K562 (cell line): ENCODE data around the gene ATXN7L1. TPM values are rescaled to one million over a fixed set of nuclear protein-coding genes. Genes with fewer than 3 reads are reported as not detected.

Source experiments
- CHD4 ChIP-seq: fragments of 200-600 bp; sonication (generic); IDR thresholded peaks from 3 replicates; pipeline ENCODE4 v1.6.1; 2012; ENCODE audit warnings: low read depth, mild to moderate bottlenecking, mixed read lengths, low read length, inconsistent platforms; ENCODE audit not compliant: insufficient read depth, insufficient replicate concordance, poor library complexity, severe bottlenecking
- ELF1 ChIP-seq: fragments of 200-800 bp; sonication (Bioruptor generic); IDR thresholded peaks from 2 replicates; pipeline ENCODE4 v1.6.1; 2016; ENCODE audit warnings: missing genetic modification characterization, missing compliant biosample characterization
- HMG20A ChIP-seq: fragments of 450-650 bp; formaldehyde crosslinking; conservative IDR thresholded peaks from 2 replicates; pipeline ENCODE4 v1.4.0; 2020; ENCODE audit warnings: mild to moderate bottlenecking, mixed read lengths
- IRF2 ChIP-seq: sonication (generic); formaldehyde crosslinking; IDR thresholded peaks from 2 replicates; pipeline ENCODE4 v1.8.1; 2022; ENCODE audit warnings: mild to moderate bottlenecking, missing genetic modification reagents
- JUNB ChIP-seq: fragments of 450-650 bp; formaldehyde crosslinking; conservative IDR thresholded peaks from 2 replicates; pipeline ENCODE4 v1.4.0; 2020; ENCODE audit warnings: mild to moderate bottlenecking
- MYNN ChIP-seq, 2 experiments: sonication (generic); formaldehyde crosslinking in 1 of 2; IDR thresholded peaks; 2 replicates each; pipeline versions ENCODE4 v1.5.0 to v1.6.1; 2016 to 2020; ENCODE audit warnings: antibody characterized with exemption in 1 of 2, missing genetic modification reagents in 1 of 2
- SIN3A ChIP-seq, 2 experiments: fragments of 150-350 bp in 1 of 2; IDR thresholded peaks; 2 replicates each; pipeline ENCODE4 v1.6.1; 2011 to 2016; ENCODE audit warnings: borderline replicate concordance in 2 of 2, low read depth in 2 of 2, low read length in 2 of 2, mild to moderate bottlenecking in 2 of 2, moderate library complexity in 2 of 2; ENCODE audit not compliant: control insufficient read depth in 1 of 2
- SOX6 ChIP-seq: fragments of 450-650 bp; IDR thresholded peaks from 2 replicates; pipeline ENCODE4 v1.6.1; 2014; ENCODE audit warnings: mild to moderate bottlenecking
- SP1 ChIP-seq: sonication (generic); formaldehyde crosslinking; IDR thresholded peaks from 2 replicates; pipeline ENCODE4 v1.8.1; 2022; ENCODE audit warnings: mild to moderate bottlenecking, missing genetic modification reagents
- SREBF2 ChIP-seq: sonication (generic); formaldehyde crosslinking; IDR thresholded peaks from 2 replicates; pipeline ENCODE4 v1.4.0; 2020; ENCODE audit warnings: mild to moderate bottlenecking, missing genetic modification reagents
- SUPT5H ChIP-seq: fragments of 450-650 bp; IDR thresholded peaks from 2 replicates; pipeline ENCODE4 v1.6.1; 2016
- ZFP1 ChIP-seq: fragments of 450-650 bp; formaldehyde crosslinking; IDR thresholded peaks from 2 replicates; pipeline ENCODE4 v1.4.0; 2020; ENCODE audit warnings: mild to moderate bottlenecking, mixed read lengths
- ZNF24 ChIP-seq: fragments of 450-650 bp; IDR thresholded peaks from 2 replicates; pipeline ENCODE4 v1.6.1; 2016
- ZNF589 ChIP-seq: fragments of 200-800 bp; sonication (Bioruptor generic); IDR thresholded peaks from 2 replicates; pipeline ENCODE4 v1.6.1; 2016; ENCODE audit warnings: low read depth, missing genetic modification characterization, missing compliant biosample characterization
- polyA plus RNA-seq, 8 experiments: library from polyadenylated mRNA; depleted of rRNA in 4 of 8; stranded (reverse) in 5 of 8; unstranded in 3 of 8; fragments of >200 nt; fragmentation: Nextera tagmentation in 2 of 8; fragmentation: Illumina TruSeq in 1 of 8; extraction: Ambion mirVana in 2 of 8; extraction: Trizol in 1 of 8; gene quantifications; 2 replicates each; pipeline versions ENCODE4 v1.2.1 to v1.2.3, GENCODE V29; 2011 to 2014; ENCODE audit warnings: inconsistent platforms in 1 of 8, missing spikeins in 1 of 8
- total RNA-seq, 7 experiments: library from RNA; depleted of rRNA in 6 of 7; stranded (reverse); fragments of >200 nt in 6 of 7; fragmentation: Illumina TruSeq in 2 of 7; extraction: Trizol in 2 of 7; gene quantifications; 2 replicates each; pipeline versions ENCODE4 v1.2.1 to v1.2.3, GENCODE V29; 2011 to 2021; ENCODE audit warnings: low replicate concordance in 1 of 7
- TF ChIP-seq, protein P1 (sequence below): fragments of 250-450 bp; sonication (Bioruptor Pico); IDR thresholded peaks from 2 replicates; pipeline ENCODE4 v1.8.0; 2021; ENCODE audit warnings: borderline replicate concordance, mild to moderate bottlenecking, moderate library complexity; ENCODE audit not compliant: poor library complexity, severe bottlenecking
- TF ChIP-seq, protein P2 (sequence below): fragments of 450-650 bp; IDR thresholded peaks from 2 replicates; pipeline ENCODE4 v1.6.1; 2016; ENCODE audit warnings: mild to moderate bottlenecking, moderate library complexity

ATXN7L1 gene
- total and polyA plus RNA-seq, 9 of the 15 experiments (the other 6 are each of a cell fraction or from before 2014, with no cell fraction given), result 6.6 to 13.7 (median 10.7) TPM

DNA sequence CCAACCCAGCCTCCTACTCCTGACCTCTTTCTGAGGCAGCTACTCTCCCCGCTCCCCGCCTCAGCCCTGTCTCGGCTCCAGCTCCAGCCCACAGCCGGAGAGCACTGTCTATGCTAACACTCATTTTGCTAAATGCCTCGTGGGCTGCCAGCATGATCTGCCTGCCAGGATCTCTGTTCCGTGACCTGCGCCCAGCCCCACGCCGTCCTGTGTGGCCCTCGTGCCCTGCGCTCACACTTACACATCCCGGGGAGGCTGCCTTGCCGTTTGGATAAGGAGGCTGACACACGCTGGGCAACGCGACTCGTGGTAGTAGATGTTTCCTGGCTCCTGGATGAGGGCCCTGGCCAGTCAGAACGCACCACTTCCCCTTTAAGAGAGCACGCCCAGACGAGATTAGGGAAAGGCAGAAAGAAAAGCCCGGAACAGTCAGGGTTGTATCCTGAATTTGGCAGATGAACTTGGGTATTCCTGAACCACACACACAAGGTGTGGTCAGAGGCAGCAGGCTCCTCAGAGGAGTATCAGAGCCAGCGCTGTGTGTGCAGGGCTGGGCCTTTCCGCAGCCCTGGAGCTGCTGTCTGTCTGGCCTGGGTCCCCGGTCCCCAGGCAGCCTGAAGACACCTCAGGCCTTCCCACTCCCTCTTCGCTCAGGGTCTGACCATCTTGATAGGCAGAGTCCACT, 197.4 kb downstream of the ATXN7L1 start (continued):
- TF ChIP-seq SIN3A (IDR thresholded peaks at IDR 0.05; ENCODE audit: borderline replicate concordance in 2 of 2, control insufficient read depth in 1 of 2, low read depth in 2 of 2, low read length in 2 of 2) (peak in 1 of 2 experiments; percentile 16; a peak in 1 of 4 replicates), ZNF24 (0 out of 2 replicates have a peak, but pooled peaks have one; percentile 27), MYNN (IDR thresholded peaks at IDR 0.05) (peak; percentile 60; the same call in 1 of the 2 replicates), MYNN (CRISPR knock-in tag; IDR thresholded peaks at IDR 0.05) (no peak), SP1 (CRISPR knock-in tag) (peak; percentile 72), SREBF2 (no peak), CHD4 (no peak), ELF1 (tag) (peak; percentile 23), ZFP1 (CRISPR knock-in tag) (no peak), SOX6 (no peak; the same call in 1 of the 2 replicates), JUNB (CRISPR knock-in tag) (no peak), IRF2 (CRISPR knock-in tag) (no peak), SUPT5H (peak; percentile 22; the same call in 1 of the 2 replicates), HMG20A (CRISPR knock-in tag) (no peak), ZNF589 (no peak)
- TF ChIP-seq, protein P1, sequence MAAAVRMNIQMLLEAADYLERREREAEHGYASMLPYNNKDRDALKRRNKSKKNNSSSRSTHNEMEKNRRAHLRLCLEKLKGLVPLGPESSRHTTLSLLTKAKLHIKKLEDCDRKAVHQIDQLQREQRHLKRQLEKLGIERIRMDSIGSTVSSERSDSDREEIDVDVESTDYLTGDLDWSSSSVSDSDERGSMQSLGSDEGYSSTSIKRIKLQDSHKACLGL (CRISPR knock-in tag), result no peak
- TF ChIP-seq, protein P2, sequence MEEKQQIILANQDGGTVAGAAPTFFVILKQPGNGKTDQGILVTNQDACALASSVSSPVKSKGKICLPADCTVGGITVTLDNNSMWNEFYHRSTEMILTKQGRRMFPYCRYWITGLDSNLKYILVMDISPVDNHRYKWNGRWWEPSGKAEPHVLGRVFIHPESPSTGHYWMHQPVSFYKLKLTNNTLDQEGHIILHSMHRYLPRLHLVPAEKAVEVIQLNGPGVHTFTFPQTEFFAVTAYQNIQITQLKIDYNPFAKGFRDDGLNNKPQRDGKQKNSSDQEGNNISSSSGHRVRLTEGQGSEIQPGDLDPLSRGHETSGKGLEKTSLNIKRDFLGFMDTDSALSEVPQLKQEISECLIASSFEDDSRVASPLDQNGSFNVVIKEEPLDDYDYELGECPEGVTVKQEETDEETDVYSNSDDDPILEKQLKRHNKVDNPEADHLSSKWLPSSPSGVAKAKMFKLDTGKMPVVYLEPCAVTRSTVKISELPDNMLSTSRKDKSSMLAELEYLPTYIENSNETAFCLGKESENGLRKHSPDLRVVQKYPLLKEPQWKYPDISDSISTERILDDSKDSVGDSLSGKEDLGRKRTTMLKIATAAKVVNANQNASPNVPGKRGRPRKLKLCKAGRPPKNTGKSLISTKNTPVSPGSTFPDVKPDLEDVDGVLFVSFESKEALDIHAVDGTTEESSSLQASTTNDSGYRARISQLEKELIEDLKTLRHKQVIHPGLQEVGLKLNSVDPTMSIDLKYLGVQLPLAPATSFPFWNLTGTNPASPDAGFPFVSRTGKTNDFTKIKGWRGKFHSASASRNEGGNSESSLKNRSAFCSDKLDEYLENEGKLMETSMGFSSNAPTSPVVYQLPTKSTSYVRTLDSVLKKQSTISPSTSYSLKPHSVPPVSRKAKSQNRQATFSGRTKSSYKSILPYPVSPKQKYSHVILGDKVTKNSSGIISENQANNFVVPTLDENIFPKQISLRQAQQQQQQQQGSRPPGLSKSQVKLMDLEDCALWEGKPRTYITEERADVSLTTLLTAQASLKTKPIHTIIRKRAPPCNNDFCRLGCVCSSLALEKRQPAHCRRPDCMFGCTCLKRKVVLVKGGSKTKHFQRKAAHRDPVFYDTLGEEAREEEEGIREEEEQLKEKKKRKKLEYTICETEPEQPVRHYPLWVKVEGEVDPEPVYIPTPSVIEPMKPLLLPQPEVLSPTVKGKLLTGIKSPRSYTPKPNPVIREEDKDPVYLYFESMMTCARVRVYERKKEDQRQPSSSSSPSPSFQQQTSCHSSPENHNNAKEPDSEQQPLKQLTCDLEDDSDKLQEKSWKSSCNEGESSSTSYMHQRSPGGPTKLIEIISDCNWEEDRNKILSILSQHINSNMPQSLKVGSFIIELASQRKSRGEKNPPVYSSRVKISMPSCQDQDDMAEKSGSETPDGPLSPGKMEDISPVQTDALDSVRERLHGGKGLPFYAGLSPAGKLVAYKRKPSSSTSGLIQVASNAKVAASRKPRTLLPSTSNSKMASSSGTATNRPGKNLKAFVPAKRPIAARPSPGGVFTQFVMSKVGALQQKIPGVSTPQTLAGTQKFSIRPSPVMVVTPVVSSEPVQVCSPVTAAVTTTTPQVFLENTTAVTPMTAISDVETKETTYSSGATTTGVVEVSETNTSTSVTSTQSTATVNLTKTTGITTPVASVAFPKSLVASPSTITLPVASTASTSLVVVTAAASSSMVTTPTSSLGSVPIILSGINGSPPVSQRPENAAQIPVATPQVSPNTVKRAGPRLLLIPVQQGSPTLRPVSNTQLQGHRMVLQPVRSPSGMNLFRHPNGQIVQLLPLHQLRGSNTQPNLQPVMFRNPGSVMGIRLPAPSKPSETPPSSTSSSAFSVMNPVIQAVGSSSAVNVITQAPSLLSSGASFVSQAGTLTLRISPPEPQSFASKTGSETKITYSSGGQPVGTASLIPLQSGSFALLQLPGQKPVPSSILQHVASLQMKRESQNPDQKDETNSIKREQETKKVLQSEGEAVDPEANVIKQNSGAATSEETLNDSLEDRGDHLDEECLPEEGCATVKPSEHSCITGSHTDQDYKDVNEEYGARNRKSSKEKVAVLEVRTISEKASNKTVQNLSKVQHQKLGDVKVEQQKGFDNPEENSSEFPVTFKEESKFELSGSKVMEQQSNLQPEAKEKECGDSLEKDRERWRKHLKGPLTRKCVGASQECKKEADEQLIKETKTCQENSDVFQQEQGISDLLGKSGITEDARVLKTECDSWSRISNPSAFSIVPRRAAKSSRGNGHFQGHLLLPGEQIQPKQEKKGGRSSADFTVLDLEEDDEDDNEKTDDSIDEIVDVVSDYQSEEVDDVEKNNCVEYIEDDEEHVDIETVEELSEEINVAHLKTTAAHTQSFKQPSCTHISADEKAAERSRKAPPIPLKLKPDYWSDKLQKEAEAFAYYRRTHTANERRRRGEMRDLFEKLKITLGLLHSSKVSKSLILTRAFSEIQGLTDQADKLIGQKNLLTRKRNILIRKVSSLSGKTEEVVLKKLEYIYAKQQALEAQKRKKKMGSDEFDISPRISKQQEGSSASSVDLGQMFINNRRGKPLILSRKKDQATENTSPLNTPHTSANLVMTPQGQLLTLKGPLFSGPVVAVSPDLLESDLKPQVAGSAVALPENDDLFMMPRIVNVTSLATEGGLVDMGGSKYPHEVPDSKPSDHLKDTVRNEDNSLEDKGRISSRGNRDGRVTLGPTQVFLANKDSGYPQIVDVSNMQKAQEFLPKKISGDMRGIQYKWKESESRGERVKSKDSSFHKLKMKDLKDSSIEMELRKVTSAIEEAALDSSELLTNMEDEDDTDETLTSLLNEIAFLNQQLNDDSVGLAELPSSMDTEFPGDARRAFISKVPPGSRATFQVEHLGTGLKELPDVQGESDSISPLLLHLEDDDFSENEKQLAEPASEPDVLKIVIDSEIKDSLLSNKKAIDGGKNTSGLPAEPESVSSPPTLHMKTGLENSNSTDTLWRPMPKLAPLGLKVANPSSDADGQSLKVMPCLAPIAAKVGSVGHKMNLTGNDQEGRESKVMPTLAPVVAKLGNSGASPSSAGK, result peak; percentile 63
